Parathyroid adenoma (tissue), 2 donors: ENCODE results near the gene CCL13.

Source experiments
- H2AFZ ChIP-seq: fragments of 300-600 bp; sonication (generic); one replicate; pipeline ENCODE4 v1.7.0; 2017; ENCODE audit warnings: antibody characterized with exemption, mild to moderate bottlenecking
- H3K27ac ChIP-seq: fragments of 300-600 bp; sonication (generic); one replicate; pipeline ENCODE4 v1.7.0; 2017
- H3K27me3 ChIP-seq: fragments of 300-600 bp; sonication (generic); one replicate; pipeline ENCODE4 v1.7.0; 2017; ENCODE audit warnings: low read length; ENCODE audit not compliant: control insufficient read depth, insufficient read depth
- H3K36me3 ChIP-seq: fragments of 300-600 bp; sonication (generic); one replicate; pipeline ENCODE4 v1.7.0; 2017; ENCODE audit warnings: low read length; ENCODE audit not compliant: control insufficient read depth, insufficient read depth
- H3K4me1 ChIP-seq: fragments of 300-600 bp; sonication (generic); one replicate; pipeline ENCODE4 v1.7.0; 2017; ENCODE audit warnings: control low read depth
- H3K4me2 ChIP-seq: fragments of 300-600 bp; sonication (generic); one replicate; pipeline ENCODE4 v1.7.0; 2017; ENCODE audit warnings: low read length
- H3K4me3 ChIP-seq: fragments of 300-600 bp; sonication (generic); one replicate; pipeline ENCODE4 v1.7.0; 2017; ENCODE audit warnings: low read depth, low read length
- H3K79me2 ChIP-seq: fragments of 300-600 bp; sonication (generic); one replicate; pipeline ENCODE4 v1.7.0; 2017; ENCODE audit warnings: control low read depth
- H3K9ac ChIP-seq: fragments of 300-600 bp; sonication (generic); one replicate; pipeline ENCODE4 v1.7.0; 2017; ENCODE audit warnings: mild to moderate bottlenecking
- H3K9me3 ChIP-seq: fragments of 300-600 bp; sonication (generic); one replicate; pipeline ENCODE4 v1.7.0; 2017; ENCODE audit warnings: low read length; ENCODE audit not compliant: control insufficient read depth
- TF ChIP-seq, protein P1 (sequence below): fragments of 300-600 bp; sonication (generic); IDR thresholded peaks from one replicate; pipeline ENCODE4 v1.7.0; 2017; ENCODE audit warnings: antibody characterized with exemption, mild to moderate bottlenecking
- donor health status: primary hyperparathyroidism.

CCL13 gene

DNA sequence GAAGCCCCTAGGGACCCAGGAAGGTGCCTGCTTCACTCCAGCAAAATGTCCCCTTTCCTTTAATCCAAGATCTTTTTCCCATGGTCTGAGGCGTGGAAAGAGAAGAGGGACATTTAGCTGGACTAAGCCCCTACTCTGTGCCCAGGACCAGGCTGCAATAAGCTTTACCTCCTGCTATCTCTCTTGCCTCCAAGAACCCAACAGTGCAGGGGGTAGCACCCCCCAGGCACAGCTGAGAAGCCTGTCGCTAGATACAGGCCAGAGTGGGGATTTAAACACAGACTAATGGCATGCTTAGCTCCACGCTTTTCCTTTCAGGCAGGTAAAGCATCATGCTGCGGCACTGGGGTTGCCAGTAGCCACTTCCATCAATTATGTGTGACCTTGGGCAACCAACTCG lies 31.3 kb downstream of the CCL13 start:
- Histone ChIP-seq H3K4me2 (no peak overlapping the region), H3K9ac (no peak overlapping the region), H3K27me3 (no peaks in the 10 kb centered on the region), H2AFZ (no peak overlapping the region), H3K79me2 (no peaks in the 10 kb centered on the region), H3K36me3 (no peaks in the 10 kb centered on the region), H3K4me1 (no peaks in the 10 kb centered on the region), H3K27ac (no peak overlapping the region), H3K4me3 (no peak overlapping the region), H3K9me3 (no peaks in the 10 kb centered on the region)
- TF ChIP-seq, protein P1, sequence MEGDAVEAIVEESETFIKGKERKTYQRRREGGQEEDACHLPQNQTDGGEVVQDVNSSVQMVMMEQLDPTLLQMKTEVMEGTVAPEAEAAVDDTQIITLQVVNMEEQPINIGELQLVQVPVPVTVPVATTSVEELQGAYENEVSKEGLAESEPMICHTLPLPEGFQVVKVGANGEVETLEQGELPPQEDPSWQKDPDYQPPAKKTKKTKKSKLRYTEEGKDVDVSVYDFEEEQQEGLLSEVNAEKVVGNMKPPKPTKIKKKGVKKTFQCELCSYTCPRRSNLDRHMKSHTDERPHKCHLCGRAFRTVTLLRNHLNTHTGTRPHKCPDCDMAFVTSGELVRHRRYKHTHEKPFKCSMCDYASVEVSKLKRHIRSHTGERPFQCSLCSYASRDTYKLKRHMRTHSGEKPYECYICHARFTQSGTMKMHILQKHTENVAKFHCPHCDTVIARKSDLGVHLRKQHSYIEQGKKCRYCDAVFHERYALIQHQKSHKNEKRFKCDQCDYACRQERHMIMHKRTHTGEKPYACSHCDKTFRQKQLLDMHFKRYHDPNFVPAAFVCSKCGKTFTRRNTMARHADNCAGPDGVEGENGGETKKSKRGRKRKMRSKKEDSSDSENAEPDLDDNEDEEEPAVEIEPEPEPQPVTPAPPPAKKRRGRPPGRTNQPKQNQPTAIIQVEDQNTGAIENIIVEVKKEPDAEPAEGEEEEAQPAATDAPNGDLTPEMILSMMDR: no peak

DNA sequence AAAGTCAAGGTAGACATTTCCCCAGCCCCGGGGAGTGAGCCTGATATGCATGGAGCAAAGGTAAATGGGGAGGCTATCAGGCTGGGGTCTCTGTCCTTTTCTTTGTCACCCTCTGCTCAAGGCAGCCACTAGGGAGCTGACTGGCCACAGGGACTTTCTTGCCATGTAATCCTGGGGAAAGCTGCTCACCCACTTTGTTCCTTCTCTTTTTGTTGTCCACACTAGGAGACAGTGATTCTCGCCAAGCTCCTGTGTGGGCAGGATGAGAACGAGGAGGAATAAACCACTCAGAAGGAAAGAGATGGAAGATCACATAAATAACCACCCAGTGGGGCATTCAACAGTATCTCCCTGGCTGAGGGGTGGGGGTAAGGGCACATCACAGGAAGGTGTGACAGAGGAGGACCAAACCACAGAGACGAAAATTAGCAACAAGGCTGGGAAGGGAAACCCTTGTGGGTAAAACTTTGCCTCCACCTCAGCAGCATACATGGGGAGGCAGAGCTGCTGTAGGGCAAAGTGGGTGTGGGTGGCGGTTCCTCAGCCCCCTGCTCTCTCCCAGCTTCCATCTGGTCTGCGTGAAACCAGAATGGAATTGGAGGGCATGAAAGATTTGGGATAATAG lies 33.0 kb downstream of the CCL13 start:
- Histone ChIP-seq H3K9me3 (no peaks in the 10 kb centered on the region), H3K79me2 (no peaks in the 10 kb centered on the region), H3K27ac (no peak overlapping the region), H3K9ac (no peak overlapping the region), H3K4me1 (no peaks in the 10 kb centered on the region), H3K27me3 (no peaks in the 10 kb centered on the region), H2AFZ (no peak overlapping the region), H3K4me2 (no peak overlapping the region), H3K36me3 (no peaks in the 10 kb centered on the region), H3K4me3 (no peak overlapping the region)
- TF ChIP-seq, protein P1: no peak

DNA sequence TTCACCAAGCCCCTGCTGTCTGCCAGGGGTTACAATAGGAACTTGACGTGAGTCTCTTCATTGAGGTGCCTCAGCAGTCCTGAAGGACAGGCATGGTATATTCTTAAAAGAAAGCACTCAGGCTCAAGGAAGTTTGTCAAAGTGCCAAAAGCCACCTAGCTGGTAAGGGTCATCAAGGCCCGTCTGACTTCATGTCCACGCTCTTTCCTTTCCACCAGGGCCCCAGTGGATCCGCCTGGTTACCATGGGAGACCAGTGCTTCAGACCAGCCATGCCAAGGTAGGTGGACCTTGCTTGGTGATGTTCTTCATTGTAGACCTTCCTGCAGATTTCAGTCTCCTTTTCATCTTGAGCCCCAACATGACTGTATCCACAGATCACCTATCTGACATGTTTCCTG lies 34.4 kb downstream of the CCL13 start:
- Histone ChIP-seq H3K4me1 (no peaks in the 10 kb centered on the region), H3K4me2 (no peak overlapping the region), H3K4me3 (no peak overlapping the region), H3K27ac (no peak overlapping the region), H3K9ac (no peak overlapping the region), H2AFZ (no peak overlapping the region), H3K36me3 (no peaks in the 10 kb centered on the region), H3K79me2 (no peaks in the 10 kb centered on the region), H3K9me3 (no peaks in the 10 kb centered on the region), H3K27me3 (no peaks in the 10 kb centered on the region)
- TF ChIP-seq, protein P1: no peak

DNA sequence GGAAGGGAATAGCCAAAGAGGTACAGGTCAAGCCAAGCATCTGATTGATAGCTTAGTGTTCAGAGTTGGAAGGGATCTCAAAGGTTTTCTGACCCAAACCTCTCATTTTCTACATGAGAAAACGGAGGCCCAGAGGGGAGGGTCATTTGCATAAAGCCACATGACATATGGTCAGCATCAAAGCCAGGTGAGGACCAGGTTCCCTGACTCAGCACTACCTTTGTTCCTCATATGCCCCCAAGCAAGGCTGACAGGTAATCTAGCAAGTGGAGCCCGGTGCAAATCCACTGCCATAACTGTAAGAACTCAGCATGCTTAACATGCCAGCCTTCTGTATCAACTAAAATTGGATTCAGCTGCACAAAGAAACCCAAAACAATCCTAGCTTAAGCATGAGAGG lies 35.0 kb downstream of the CCL13 start:
- no peak overlapping the region for H3K4me2 ChIP-seq
- no peaks in the 10 kb centered on the region for H3K27me3 ChIP-seq
- no peaks in the 10 kb centered on the region for H3K36me3 ChIP-seq
- no peaks in the 10 kb centered on the region for H3K4me1 ChIP-seq
- TF ChIP-seq, protein P1: no peak
- no peaks in the 10 kb centered on the region for H3K79me2 ChIP-seq
- H3K9ac ChIP-seq: no peak overlapping the region
- no peaks in the 10 kb centered on the region for H3K9me3 ChIP-seq
- no peak overlapping the region for H3K4me3 ChIP-seq
- no peak overlapping the region for H3K27ac ChIP-seq
- no peak overlapping the region for H2AFZ ChIP-seq

DNA sequence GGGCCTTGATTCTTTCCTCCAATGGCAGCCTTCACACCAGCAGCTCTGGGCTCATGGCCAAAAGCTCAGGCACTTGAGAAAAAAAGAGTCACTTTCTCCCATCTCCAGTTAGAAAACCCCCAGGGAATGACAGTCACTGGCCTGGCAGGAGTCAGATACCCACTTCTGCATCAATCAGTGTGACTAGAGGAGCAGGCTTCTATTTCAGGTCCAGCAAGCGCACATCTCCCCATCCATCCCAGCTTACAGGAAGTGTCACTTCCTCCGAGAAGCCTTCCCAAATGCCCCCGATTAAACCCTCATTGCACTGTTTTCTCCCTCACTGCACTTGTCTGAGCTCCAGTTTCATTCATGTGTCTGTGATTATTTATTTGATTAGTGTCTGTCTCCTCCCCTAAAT lies 37.1 kb downstream of the CCL13 start:
- TF ChIP-seq, protein P1: no peak
- Histone ChIP-seq H3K4me3 (no peak overlapping the region), H3K9ac (no peak overlapping the region), H3K9me3 (no peaks in the 10 kb centered on the region), H3K4me1 (no peaks in the 10 kb centered on the region), H2AFZ (no peak overlapping the region), H3K79me2 (no peaks in the 10 kb centered on the region), H3K36me3 (no peaks in the 10 kb centered on the region), H3K4me2 (no peak overlapping the region), H3K27ac (no peak overlapping the region), H3K27me3 (no peaks in the 10 kb centered on the region)
